Measurements from ENCODE around the gene RFNG. TPM values are rescaled to one million over a fixed set of nuclear protein-coding genes. Genes with fewer than 3 reads are reported as not detected.
A peak's percentile ranks its signal among the peaks of the same experiment; 100 is the strongest.

RFNG gene
- total and polyA plus RNA-seq, 2 of the 4 experiments (the other 2 are of a cell fraction): 6.8 to 47.3 TPM

DNA sequence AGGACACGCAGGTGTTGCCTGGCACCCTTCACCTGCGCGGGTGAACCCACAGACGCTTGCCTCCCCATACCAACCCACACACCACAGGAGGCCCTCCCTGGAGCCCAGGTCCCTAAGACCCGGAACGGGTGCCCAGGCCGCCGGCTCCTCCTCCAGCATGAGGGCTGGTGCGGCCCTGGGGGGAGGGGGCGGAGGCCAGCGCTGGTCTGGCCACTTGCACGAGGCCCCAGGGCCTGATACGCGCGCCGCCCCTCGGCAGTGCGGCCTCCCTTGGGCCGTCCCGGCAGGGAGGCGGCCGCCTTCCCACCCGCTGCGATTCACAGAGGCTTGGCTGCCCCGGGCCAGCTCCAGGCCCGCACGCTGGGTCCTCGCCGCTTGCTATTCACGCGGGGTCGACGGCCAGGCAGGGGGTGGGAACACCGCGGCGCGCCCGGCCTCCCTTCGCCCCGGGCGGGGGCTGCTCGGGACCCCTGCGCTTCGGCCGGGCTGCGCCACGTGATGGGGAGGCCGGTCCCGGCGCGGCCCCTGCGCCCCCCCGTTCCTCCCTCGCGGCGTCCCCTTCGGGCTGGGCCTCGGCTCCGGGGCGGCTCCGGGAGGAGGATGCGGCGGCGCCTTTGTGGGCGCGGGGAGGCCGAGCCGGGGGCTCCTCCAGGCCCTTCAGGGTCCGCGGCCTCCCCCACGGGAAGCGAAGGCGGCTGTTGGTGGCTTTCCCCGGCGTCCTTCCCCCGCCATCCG lies 45.7 kb upstream of the RFNG start:
- Histone ChIP-seq H2BK120ac (ENCODE audit: low read depth, low read length) (no peak overlapping the region), H3K36me3 (ENCODE audit: control insufficient read depth, insufficient read depth, low read length) (peaks cover 29% of the 10 kb centered on the region), H4K91ac (ENCODE audit: insufficient read depth, low read depth, low read length) (peak overlapping the region; percentile 62; the same call in 1 of the 2 replicates), H3K9me3 (ENCODE audit: control insufficient read depth, insufficient read depth, low read length) (no peaks in the 10 kb centered on the region), H3K56ac (ENCODE audit: extremely low read depth, insufficient read depth, low read length) (peak overlapping the region; percentile 41; the same call in 1 of the 2 replicates), H3K9ac (ENCODE audit: low read depth, low read length) (peak overlapping the region; percentile 87), H3K23ac (ENCODE audit: low read depth, low read length) (peak overlapping the region; percentile 94), H2AK5ac (ENCODE audit: low read depth, low read length) (peak overlapping the region; percentile 94), H3K4ac (ENCODE audit: low read depth, low read length) (peak overlapping the region; percentile 89), H3K4me1 (ENCODE audit: control insufficient read depth, insufficient read depth, low read length) (peaks cover 13% of the 10 kb centered on the region), H4K20me1 (ENCODE audit: insufficient read depth, low read length) (peaks cover 31% of the 10 kb centered on the region), H3K4me2 (ENCODE audit: low read depth, low read length) (peak overlapping the region; percentile 83), H2AK9ac (replicated peaks; ENCODE audit: low read depth, low read length, poor library complexity) (peak overlapping the region; percentile 98), H3K27me3 (ENCODE audit: control insufficient read depth, insufficient read depth, low read length) (no peaks in the 10 kb centered on the region), H3K9me1 (ENCODE audit: insufficient read depth, low read length) (peaks cover 5% of the 10 kb centered on the region; the same call in 1 of the 2 replicates), H3K79me1 (ENCODE audit: low read depth in 1 of 2, low read length in 2 of 2) (peaks cover 0 to 56% of the 10 kb centered on the region in 2 experiments), H3K18ac (ENCODE audit: low read depth, low read length) (no peak overlapping the region; the same call in 1 of the 2 replicates), H2BK5ac (ENCODE audit: low read depth, low read length, poor library complexity, severe bottlenecking) (peak overlapping the region; percentile 57), H3K27ac (ENCODE audit: insufficient read depth, low read length) (peak overlapping the region; percentile 74), H4K5ac (ENCODE audit: low read depth, low read length) (no peak overlapping the region), H3K4me3 (ENCODE audit: insufficient read depth, low read depth, low read length) (peak overlapping the region; percentile 54), H3K14ac (replicated peaks; ENCODE audit: low read depth, low read length) (peak overlapping the region; percentile 96), H4K8ac (ENCODE audit: low read depth in 2 of 2, low read length in 2 of 2) (peak overlapping the region; percentile 16 to 56; a peak in 1 of 4 replicates), H2BK20ac (ENCODE audit: low read depth, low read length) (0 out of 2 replicates have a peak overlapping the region, but pooled peaks have one; percentile 10), H2AFZ (replicated peaks; ENCODE audit: low read length, poor library complexity) (peak overlapping the region; percentile 88), H2BK15ac (ENCODE audit: low read depth, low read length) (no peak overlapping the region)
- ChIA-PET POLR2A (ENCODE audit: unreplicated experiment) (interaction anchor here (0.6 to 1.5 kb wide), 2 partner anchors 60 to 242 kb away, joined by 3 to 4 read pairs; partner anchors contain the start of gene DCXR), CTCF (no interaction called here)
- peak; percentile 64 for DNase-seq
- BruUV-seq (replicated peaks): no TSS peak
- in situ Hi-C loops (cut with MboI; ENCODE audit: low sequenced_read_pairs): no loop called here
- dilution Hi-C loops (cut with HindIII; ENCODE audit: low sequenced_read_pairs, unreplicated experiment): no loop called here
- intact Hi-C loops (cut with micrococcal nuclease): no loop called here
- WGBS, 2 experiments (ENCODE audit: extremely low coverage in 2 of 2, insufficient read length in 1 of 2): 2% methylated on average over 39 of the region's 77 CpGs; no CpG with 5 or more reads in 1 of the 2 experiments
- peak; percentile 38 for ATAC-seq (ENCODE audit: low read depth)
- TF ChIP-seq RFX5 (IDR thresholded peaks at IDR 0.05; ENCODE audit: low read depth, low read length): no peak
- TF ChIP-seq, protein P1, sequence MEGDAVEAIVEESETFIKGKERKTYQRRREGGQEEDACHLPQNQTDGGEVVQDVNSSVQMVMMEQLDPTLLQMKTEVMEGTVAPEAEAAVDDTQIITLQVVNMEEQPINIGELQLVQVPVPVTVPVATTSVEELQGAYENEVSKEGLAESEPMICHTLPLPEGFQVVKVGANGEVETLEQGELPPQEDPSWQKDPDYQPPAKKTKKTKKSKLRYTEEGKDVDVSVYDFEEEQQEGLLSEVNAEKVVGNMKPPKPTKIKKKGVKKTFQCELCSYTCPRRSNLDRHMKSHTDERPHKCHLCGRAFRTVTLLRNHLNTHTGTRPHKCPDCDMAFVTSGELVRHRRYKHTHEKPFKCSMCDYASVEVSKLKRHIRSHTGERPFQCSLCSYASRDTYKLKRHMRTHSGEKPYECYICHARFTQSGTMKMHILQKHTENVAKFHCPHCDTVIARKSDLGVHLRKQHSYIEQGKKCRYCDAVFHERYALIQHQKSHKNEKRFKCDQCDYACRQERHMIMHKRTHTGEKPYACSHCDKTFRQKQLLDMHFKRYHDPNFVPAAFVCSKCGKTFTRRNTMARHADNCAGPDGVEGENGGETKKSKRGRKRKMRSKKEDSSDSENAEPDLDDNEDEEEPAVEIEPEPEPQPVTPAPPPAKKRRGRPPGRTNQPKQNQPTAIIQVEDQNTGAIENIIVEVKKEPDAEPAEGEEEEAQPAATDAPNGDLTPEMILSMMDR (conservative IDR thresholded peaks at IDR 0.05; ENCODE audit: low read depth, low read length): no peak
- peak; percentile 23; the same call in 1 of the 2 replicates for TF ChIP-seq POLR2A (IDR thresholded peaks at IDR 0.05; ENCODE audit: low read depth, low read length)
- peak; percentile 12; the same call in 1 of the 2 replicates for TF ChIP-seq BHLHE40 (IDR thresholded peaks at IDR 0.05; ENCODE audit: low read depth, low read length)
- no peak for TF ChIP-seq NFE2L2 (IDR thresholded peaks at IDR 0.05; ENCODE audit: low read depth, low read length)
- TF ChIP-seq RCOR1 (IDR thresholded peaks at IDR 0.05; ENCODE audit: insufficient replicate concordance, low read length): no peak
- TF ChIP-seq, protein P2, sequence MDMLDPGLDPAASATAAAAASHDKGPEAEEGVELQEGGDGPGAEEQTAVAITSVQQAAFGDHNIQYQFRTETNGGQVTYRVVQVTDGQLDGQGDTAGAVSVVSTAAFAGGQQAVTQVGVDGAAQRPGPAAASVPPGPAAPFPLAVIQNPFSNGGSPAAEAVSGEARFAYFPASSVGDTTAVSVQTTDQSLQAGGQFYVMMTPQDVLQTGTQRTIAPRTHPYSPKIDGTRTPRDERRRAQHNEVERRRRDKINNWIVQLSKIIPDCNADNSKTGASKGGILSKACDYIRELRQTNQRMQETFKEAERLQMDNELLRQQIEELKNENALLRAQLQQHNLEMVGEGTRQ (IDR thresholded peaks at IDR 0.05; ENCODE audit: low read depth, low read length): peak; percentile 60
- TF ChIP-seq CHD1 (IDR thresholded peaks at IDR 0.05; ENCODE audit: low read depth, low read length): no peak
- TF ChIP-seq RAD21 (IDR thresholded peaks at IDR 0.05; ENCODE audit: low read length): no peak
- TF ChIP-seq, protein P3, sequence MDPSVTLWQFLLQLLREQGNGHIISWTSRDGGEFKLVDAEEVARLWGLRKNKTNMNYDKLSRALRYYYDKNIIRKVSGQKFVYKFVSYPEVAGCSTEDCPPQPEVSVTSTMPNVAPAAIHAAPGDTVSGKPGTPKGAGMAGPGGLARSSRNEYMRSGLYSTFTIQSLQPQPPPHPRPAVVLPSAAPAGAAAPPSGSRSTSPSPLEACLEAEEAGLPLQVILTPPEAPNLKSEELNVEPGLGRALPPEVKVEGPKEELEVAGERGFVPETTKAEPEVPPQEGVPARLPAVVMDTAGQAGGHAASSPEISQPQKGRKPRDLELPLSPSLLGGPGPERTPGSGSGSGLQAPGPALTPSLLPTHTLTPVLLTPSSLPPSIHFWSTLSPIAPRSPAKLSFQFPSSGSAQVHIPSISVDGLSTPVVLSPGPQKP (IDR thresholded peaks at IDR 0.05; ENCODE audit: borderline replicate concordance, low read depth, low read length): no peak
- no peak for TF ChIP-seq CEBPB (IDR thresholded peaks at IDR 0.05; ENCODE audit: low read depth, low read length)
- peak; percentile 28; the same call in 1 of the 2 replicates for TF ChIP-seq MAZ (IDR thresholded peaks at IDR 0.05; ENCODE audit: borderline replicate concordance, low read depth, low read length)
- no peak for TF ChIP-seq FOS (IDR thresholded peaks at IDR 0.05; ENCODE audit: low read depth, low read length)
- peak; percentile 88 for TF ChIP-seq MXI1 (IDR thresholded peaks at IDR 0.05; ENCODE audit: borderline replicate concordance, low read depth, low read length)
